GM19025 (cell line): Measurements from ENCODE around the gene TMEM272.
A peak's percentile ranks its signal among the peaks of the same experiment; 100 is the strongest.

Source experiments
- ATAC-seq: cut with Tn5 transposase; IDR thresholded peaks from one replicate; pipeline ENCODE4 v1.9.1; 2021; ENCODE audit warnings: mild to moderate bottlenecking, low read depth, moderate library complexity; ENCODE audit not compliant: unreplicated experiment

Gene TMEM272

DNA sequence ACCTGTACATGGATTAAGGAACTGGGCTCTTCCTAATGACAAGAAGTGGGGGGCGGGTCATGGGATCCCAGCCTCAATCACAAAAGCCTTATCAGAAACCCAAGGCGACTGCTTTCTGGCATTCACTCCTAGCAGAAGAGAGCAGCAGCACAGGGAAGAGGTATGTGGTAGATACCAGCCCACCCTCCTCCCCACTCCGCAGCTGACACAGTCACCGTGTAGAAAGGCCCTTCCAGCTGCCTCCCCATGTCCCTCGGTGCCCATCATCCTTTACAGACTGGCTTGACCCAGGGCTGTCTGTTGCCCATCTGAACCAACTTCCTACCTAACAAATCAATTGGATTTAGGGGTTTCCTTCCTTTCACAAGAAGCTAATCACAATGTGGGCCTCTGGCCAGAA, 37.9 kb downstream of the TMEM272 start:
- no peak for ATAC-seq

DNA sequence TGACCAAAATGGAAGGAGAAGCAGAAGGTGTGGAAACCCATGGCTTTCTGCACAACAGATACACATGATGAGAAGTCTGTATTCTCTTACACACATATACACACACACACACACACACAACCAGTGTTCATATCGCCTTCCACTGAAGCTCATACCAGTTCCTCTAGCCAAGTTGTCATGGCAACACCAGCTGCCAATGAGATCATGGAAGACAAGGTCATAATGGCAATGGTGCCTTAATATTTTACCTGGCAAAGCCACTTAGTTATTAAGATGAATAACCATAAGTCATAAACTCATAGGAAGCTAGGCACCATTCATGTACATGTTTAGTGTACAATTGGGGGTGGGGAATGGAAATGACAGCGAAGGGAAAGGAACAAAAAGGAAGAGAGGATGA, 38.4 kb downstream of the TMEM272 start:
- no peak for ATAC-seq

GRCh38 chr13:51805925-51806324, 39.1 kb downstream of the TMEM272 start:
- ATAC-seq = no peak

- ATAC-seq = no peak
These were observed 39.7 kb downstream of the TMEM272 start for GRCh38 chr13:51805313-51805712.

DNA sequence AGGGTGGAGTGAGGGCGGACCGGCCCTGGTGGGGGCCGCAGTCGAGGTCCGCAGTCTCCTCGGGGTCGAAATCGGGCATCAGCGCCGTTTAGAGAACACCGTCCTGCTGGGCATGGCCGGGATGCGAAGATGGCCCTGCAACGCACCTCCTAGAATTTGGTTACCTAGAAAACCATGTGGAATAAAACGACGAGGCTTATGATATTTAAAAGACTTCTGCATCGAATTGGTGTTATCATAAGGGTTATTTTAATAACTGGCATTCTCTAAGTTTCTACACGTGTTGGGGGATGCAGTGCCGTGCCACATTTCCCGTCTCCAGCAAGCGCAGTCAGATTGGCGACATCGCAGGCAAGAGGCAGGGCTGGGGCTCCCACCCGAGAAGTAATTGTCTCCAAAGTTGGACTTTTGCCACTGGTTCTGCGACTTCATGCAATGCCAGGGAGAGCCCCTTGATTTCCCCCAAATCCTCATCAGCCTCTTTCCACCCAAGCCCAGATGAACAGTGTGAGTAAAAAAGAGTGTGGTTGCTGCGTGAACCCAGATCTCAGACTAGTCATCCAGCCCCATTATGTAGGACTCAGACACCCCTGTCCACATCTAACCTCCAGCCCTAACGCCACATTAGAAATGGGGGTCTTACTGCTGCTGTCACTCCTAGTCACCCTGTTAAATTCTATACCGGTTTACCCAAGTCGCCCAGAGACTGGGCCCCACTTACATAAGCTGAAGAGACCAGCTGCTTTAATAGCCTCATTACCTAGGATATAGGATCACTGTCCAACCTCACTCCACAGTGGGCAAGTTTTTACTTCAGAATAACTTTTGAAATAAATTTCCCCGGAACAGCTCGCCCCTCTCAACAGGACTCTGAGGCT, 40.4 kb downstream of the TMEM272 start:
- ATAC-seq = no peak

DNA sequence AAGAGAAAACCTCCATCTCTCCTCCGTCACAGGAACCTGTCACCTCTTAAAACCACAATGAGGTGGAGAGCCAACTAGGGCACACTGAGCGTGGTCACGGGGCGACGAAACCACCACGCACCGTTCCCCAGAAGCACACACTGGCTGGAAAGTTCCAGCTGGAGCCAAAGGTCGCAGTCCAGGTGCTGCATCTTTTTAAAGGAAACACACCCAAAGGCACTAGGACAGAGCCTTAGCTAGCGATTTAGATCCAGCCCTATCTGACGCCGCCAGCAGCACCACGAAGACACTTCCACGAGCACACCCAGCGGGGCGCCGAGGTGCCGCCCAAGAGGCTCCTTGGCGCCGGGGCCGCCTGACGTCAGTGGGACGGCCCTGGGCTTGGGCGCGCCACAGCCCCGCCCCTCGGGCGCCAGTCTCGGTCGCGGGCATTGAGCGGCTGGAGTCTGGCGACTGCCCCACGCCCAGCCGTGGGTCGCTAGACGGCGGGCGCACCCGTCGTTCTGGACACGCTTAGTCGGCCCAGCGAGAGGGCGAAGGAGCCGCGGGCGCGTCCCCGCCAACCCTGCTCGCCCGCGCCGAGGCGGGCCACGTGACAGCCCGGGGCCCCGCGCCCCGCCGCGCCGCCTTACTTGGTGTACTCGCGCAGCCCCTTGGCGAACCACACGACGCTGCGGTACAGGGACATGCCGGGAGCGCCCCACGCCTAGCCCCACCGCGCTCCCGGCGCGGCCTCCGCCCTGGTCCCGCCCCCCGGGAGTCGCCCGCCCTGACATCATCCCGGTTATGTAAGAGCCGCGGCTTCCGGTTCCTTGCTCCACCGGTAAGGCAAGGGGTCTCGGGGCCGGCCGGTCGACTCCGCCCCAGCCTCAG, 41.3 kb downstream of the TMEM272 start, which contains the start of gene DHRS12:
Gene DHRS12 (minus strand): TSS at position 742 of the 873 bp plus-strand sequence. CDS start 4,504 bp downstream, outside the sequence.
- peak; percentile 91 for ATAC-seq

DNA sequence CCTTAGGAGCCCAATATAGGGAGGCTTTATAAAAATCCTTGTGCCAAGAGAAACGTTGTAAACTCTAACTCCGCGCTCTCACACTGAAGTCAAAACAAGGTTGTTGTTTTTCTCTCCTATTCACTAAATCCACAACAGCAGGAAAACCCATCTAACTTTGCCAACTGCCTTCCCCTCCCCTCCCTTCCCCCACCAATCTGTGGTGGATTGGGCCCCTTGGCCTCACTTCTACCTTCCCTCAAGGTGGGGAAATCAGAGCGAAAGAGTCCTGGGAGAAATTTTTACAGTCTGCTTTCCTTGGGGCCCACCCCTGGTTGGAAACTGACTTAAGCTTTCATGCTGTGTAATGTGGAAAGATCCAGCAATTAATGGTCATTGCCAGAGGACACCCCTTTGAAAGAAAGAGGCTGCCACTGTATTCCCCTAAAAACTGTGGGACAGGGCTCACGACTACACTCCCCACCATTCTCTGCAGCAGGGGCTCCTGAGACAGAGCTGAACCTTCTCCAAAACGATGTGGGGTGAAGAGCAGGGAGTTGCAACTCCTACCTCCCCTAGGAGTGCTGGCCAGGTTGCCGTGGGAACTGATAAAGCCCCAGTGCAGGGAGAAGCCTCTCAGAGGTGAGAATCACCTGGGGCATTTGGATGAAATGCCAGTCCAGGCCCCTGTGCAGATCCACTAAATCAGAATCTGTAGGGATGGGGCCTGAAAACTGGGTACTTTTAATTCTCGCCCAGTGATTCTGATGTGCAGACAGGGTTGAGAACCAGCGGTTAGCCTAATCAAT, 42.2 kb downstream of the TMEM272 start:
- no peak for ATAC-seq

- no peak for ATAC-seq
These were observed 43.3 kb downstream of the TMEM272 start for GRCh38 chr13:51801631-51802099.

DNA sequence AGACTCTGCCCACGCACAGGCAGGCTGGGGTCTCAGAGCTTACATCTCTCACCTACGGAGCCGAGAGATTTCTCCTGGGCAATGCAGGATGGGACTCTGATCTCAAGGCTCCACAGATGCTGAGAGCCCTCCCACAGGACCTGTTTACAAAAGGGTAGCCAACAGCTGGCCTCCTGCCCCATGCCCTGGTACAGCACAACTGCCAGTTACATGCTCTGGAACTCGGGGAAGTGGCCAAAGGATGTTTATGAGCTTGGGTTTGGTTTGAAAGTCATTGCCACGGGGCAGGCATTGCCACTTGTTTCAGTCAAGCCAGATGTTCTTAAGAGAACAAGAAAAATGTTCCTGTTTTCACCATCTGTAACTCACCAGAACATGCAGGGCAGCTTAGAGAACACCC, 44.5 kb downstream of the TMEM272 start:
- ATAC-seq = no peak

DNA sequence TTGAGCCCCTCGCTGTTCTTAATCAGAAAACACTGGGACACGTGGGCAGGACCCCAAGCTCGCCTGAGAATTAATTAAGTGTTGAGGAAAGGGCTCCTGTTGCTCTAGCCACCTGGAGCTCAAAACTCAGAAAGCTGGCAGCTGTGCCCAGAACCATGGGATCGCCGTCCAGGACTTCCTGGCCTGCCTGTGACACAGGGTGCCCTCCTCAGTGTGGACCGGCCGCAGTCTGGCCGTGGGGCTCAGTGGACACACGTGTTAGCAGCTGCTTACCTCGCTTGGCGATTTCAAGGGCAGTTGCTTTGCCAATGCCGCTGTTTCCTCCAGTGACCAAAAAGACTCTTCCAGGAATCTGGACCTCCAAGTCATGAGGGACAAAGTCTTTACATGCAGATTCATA, 45.7 kb downstream of the TMEM272 start:
- ATAC-seq = no peak

DNA sequence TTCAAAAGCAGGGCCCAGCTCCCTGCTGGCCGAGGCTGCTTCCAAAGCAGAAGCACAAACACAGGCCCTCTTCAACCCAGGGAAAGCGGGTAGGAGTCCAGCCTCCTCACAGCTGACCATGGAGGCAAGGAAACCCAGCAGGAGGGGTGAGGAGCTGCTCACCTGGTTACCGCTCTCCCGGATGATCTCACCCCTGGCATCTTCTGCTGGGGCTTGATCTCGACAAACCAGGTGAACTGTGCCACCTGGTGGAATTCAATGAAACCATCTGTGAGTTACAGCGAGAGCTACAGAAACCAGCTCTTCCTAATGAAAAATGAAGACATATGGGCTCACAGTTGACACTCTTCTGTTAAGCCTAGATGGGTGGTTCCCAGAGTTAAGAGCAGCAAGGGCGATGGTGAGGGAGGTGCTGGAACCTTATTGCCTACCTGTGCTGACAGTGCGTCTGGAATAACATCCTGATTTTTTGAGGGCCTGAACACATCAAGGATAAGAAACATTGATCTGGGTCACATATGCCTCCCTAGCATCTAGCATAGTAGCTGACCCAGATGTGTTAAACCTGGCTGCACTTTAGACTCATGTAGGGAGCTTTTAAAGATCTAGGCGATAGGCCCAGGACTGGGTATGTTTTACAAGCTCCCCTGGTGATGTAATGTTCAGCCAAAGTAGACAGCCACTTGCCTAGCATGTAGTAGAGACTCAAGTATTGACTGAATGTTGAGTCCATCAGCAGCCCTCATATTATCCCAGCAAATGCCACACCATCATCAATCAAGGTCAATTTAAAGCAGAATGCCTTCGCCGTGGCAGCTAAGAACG, 47.1 kb downstream of the TMEM272 start:
- ATAC-seq = peak; percentile 47

- ATAC-seq = no peak
These were observed 48.4 kb downstream of the TMEM272 start for GRCh38 chr13:51796546-51796945.

DNA sequence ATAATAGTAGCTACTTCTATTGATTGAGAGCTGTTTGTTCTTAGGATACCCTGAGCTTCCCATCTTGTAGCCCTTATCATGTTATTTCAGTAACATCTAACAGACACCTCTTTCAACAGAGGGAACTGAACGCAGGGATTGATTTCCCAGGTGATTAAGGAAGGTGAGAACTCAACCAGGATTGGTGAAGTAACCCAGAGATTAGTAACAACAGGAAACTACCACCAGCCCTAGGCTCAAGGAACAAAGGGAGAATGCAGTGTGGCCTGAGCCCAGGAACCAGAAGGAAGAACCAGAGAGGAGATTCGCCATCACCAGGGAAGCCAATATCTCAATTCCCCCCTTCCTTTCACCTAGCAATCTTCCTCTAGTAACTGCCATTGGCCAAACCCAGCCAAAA, 49.6 kb downstream of the TMEM272 start:
- no peak for ATAC-seq

- no peak for ATAC-seq
These were observed 50.0 kb downstream of the TMEM272 start for GRCh38 chr13:51794964-51795363.

- ATAC-seq = peak; percentile 57
These were observed 51.3 kb downstream of the TMEM272 start for GRCh38 chr13:51793570-51794271.

DNA sequence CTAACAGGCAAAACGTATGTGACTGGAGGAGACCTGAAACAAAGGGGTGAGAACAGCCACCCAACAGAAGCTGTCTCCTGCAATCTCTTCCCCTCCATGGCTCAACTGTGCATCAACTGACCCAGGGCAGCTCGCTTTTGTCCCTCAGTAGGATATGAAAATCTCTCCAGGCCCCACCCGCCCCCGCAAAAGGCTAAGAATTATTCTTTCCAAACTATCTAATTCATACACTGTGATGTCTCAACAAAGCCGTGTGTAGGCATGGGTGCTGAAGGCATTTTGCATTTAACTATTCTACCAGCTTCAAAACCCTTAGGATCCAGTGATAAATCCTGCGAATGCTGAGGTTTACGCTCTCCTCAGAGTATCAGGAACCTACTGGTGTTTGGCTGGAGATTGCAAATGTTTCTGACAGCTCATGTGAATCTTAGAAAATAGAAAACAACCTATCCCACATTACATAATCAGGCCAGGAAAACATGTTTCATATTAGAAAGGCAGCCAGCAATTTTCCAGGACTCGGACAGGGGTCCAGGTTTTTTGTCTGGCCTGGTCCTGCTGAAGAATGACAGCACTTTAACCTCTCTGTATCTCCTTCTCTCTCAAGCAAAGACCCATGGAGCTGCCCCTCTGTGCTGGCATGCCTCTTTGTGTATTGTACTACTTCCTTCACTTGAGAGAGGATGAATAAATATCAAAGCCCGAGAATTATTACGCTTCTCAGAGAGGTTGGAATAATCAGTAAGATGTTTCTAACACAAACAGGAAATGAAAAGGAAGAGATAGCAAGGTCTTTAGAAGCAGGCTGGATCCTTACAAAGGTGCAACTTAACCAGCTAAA, 58.3 kb downstream of the TMEM272 start:
- ATAC-seq = no peak

DNA sequence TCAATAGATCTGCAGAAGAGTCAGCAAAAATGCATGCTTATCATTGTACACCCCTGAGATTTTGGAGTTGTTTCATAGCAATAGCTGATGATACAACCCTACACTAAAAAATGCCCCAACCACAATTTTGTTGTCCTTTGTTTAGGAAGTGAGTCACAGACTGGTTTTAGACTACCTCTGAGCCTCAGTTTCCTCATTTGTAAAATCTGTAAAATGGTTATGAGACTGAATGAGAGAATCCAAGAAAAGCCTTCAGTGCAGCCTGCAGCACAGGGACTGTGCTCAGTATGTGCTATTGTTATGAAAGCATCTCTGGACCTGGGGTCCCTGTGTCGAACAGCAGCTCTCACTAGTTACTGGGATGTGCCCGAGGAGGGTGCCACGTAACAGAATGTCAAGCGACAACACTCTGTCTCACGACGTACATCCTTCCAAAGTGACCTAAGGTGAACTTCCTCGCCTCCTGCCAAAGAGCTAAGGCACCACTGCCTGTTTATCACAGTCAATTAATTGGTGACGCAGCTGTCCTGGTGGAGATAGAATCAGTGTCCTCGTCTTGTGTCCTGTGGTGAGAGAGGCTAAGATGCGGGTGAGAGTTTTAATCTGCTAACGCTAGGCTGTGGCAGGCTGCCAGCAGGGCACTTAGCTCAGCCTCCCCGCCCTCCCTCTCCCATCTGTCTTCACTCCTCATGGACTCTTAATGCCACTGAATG, 59.1 kb downstream of the TMEM272 start:
- no peak for ATAC-seq
